HCEC 1CT (cell line): ENCODE measurements around the gene FAIM.
A peak's percentile ranks its signal among the peaks of the same experiment; 100 is the strongest.
"Not testable (repeated sequence)": the region's sequence is repeated elsewhere in the genome, so short reads cannot be mapped to it uniquely, and the experiment has no call there.

Experiments
- DNase-seq: peaks from one replicate; pipeline ENCODE4 v3.0.0-alpha.2; 2017

Gene FAIM

GRCh38 chr3:138608322-138609135, at the start of gene FAIM:
TSS of gene FAIM (plus strand) at chr3:138608771. CDS start at chr3:138619727, 10,956 bp downstream.
- DNase-seq = peak; percentile 53

GRCh38 chr3:138559134-138559533, 49.4 kb upstream of the FAIM start:
- no peak for DNase-seq

GRCh38 chr3:138560501-138560900, 48.1 kb upstream of the FAIM start:
- no peak for DNase-seq

- not testable (repeated sequence) for DNase-seq
Measured at GRCh38 chr3:138562902-138563301, 45.7 kb upstream of the FAIM start.

GRCh38 chr3:138566293-138566692, 42.3 kb upstream of the FAIM start:
- not testable (repeated sequence) for DNase-seq

GRCh38 chr3:138567403-138567802, 41.2 kb upstream of the FAIM start:
- DNase-seq = no peak

- DNase-seq = no peak
Measured at GRCh38 chr3:138569090-138569489, 39.5 kb upstream of the FAIM start.

- not testable (repeated sequence) for DNase-seq
Measured at GRCh38 chr3:138569624-138570023, 38.9 kb upstream of the FAIM start.

- no peak for DNase-seq
Measured at GRCh38 chr3:138573138-138573537, 35.4 kb upstream of the FAIM start.

- no peak for DNase-seq
Measured at GRCh38 chr3:138578141-138578540, 30.4 kb upstream of the FAIM start.

GRCh38 chr3:138578961-138579574, 29.5 kb upstream of the FAIM start:
- DNase-seq = no peak

- no peak for DNase-seq
Measured at GRCh38 chr3:138587374-138587773, 21.2 kb upstream of the FAIM start.

GRCh38 chr3:138588445-138588844, 20.1 kb upstream of the FAIM start:
- DNase-seq = no peak

GRCh38 chr3:138591392-138591791, 17.2 kb upstream of the FAIM start:
- no peak for DNase-seq

- peak; percentile 3 for DNase-seq
Measured at GRCh38 chr3:138593488-138594149, 15.0 kb upstream of the FAIM start.

- DNase-seq = peak; percentile 92
Measured at GRCh38 chr3:138594150-138594934, 14.2 kb upstream of the FAIM start, which contains the start of gene CEP70. TSS of gene CEP70 (minus strand) at chr3:138594260. CDS start at chr3:138572927, 21,333 bp downstream.

GRCh38 chr3:138594935-138595610, 13.5 kb upstream of the FAIM start:
- no peak for DNase-seq

GRCh38 chr3:138597186-138597976, 11.2 kb upstream of the FAIM start:
- DNase-seq = not testable (repeated sequence)

GRCh38 chr3:138598534-138598933, 10.0 kb upstream of the FAIM start:
- no peak for DNase-seq

- DNase-seq = no peak
Measured at GRCh38 chr3:138600100-138600745, 8.3 kb upstream of the FAIM start.

GRCh38 chr3:138601661-138602060, 6.9 kb upstream of the FAIM start:
- DNase-seq = not testable (repeated sequence)
